Ishikawa (cell line): ENCODE data around the gene IPO11.

Experiments used
- CEBPB ChIP-seq: IDR thresholded peaks from 2 replicates; pipeline ENCODE4 v1.6.1; 2012
- CREB1 ChIP-seq: IDR thresholded peaks from 2 replicates; pipeline ENCODE4 v1.6.1; 2012; ENCODE audit warnings: low read depth
- EGR1 ChIP-seq: IDR thresholded peaks from 2 replicates; pipeline ENCODE4 v1.6.1; 2012
- EP300 ChIP-seq: IDR thresholded peaks from 2 replicates; pipeline ENCODE4 v1.6.1; 2012; ENCODE audit warnings: borderline replicate concordance
- FOXM1 ChIP-seq: IDR thresholded peaks from 2 replicates; pipeline ENCODE4 v1.6.1; 2012; ENCODE audit warnings: low read depth, borderline replicate concordance
- NFIC ChIP-seq: IDR thresholded peaks from 2 replicates; pipeline ENCODE4 v1.6.1; 2012
- RAD21 ChIP-seq: IDR thresholded peaks from 2 replicates; pipeline ENCODE4 v1.6.1; 2012; ENCODE audit warnings: low read depth
- TAF1 ChIP-seq: IDR thresholded peaks from 2 replicates; pipeline ENCODE4 v1.6.1; 2012; ENCODE audit warnings: low read depth, mild to moderate bottlenecking
- TCF12 ChIP-seq: IDR thresholded peaks from 2 replicates; pipeline ENCODE4 v1.6.1; 2012; ENCODE audit warnings: low read depth
- TEAD4 ChIP-seq: IDR thresholded peaks from 2 replicates; pipeline ENCODE4 v1.6.1; 2012
- YY1 ChIP-seq: IDR thresholded peaks from 2 replicates; pipeline ENCODE4 v1.6.1; 2012; ENCODE audit warnings: low read depth
- ZBTB7A ChIP-seq: IDR thresholded peaks from 2 replicates; pipeline ENCODE4 v1.6.1; 2012; ENCODE audit warnings: low read depth
- TF ChIP-seq, protein P1 (sequence below): IDR thresholded peaks from 2 replicates; pipeline ENCODE4 v1.6.1; 2012; ENCODE audit warnings: low read depth, mild to moderate bottlenecking
- TF ChIP-seq, protein P2 (sequence below): IDR thresholded peaks from 2 replicates; pipeline ENCODE4 v1.6.1; 2012
- TF ChIP-seq, protein P3 (sequence below): IDR thresholded peaks from 2 replicates; pipeline ENCODE4 v1.6.1; 2012

Gene IPO11

DNA sequence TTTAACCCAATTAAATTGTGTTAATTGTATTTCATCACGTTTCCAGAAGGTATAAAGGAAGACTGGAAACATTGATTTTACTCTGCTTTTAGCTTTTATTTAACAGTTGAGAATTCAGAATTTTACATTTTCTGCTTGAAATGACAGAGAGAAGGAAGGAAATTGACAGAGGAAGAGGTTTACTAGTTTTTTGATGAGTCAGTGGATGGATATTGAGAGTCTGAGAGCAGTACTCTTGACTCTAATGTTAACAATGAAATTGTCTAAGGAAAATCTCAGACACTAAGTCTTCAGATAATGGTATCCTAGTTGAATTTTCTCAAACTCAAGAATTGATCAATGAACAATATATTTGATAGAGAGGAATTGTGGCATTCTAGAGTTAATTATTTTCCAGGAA is 60.6 kb downstream of the IPO11 start:
- TF ChIP-seq, protein P1, sequence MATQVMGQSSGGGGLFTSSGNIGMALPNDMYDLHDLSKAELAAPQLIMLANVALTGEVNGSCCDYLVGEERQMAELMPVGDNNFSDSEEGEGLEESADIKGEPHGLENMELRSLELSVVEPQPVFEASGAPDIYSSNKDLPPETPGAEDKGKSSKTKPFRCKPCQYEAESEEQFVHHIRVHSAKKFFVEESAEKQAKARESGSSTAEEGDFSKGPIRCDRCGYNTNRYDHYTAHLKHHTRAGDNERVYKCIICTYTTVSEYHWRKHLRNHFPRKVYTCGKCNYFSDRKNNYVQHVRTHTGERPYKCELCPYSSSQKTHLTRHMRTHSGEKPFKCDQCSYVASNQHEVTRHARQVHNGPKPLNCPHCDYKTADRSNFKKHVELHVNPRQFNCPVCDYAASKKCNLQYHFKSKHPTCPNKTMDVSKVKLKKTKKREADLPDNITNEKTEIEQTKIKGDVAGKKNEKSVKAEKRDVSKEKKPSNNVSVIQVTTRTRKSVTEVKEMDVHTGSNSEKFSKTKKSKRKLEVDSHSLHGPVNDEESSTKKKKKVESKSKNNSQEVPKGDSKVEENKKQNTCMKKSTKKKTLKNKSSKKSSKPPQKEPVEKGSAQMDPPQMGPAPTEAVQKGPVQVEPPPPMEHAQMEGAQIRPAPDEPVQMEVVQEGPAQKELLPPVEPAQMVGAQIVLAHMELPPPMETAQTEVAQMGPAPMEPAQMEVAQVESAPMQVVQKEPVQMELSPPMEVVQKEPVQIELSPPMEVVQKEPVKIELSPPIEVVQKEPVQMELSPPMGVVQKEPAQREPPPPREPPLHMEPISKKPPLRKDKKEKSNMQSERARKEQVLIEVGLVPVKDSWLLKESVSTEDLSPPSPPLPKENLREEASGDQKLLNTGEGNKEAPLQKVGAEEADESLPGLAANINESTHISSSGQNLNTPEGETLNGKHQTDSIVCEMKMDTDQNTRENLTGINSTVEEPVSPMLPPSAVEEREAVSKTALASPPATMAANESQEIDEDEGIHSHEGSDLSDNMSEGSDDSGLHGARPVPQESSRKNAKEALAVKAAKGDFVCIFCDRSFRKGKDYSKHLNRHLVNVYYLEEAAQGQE = no peak
- TF ChIP-seq RAD21 (no peak), TAF1 (no peak), CEBPB (no peak), NFIC (no peak)
- TF ChIP-seq, protein P2, sequence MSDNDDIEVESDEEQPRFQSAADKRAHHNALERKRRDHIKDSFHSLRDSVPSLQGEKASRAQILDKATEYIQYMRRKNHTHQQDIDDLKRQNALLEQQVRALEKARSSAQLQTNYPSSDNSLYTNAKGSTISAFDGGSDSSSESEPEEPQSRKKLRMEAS = no peak

DNA sequence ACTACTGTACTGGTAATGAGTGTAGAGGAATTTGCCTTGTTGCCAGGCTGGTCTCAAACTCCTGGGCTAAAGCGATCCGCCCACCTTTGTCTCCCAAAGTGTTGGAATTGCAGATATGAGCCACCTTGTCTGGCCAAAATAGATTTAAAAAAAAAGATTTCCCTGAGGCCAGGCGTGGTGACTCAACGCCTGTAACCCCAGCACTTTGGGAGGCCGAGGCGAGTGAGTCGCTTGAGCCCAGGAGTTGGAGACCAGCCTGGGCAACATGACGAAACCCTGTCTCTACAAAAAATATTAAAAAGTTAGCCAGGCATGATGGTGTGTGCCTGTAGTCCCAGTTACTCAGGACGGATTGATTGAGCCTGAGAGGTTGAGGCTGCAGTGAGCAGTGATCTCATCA is 62.5 kb downstream of the IPO11 start:
- TF ChIP-seq CEBPB = peak; percentile 23; the same call in 1 of the 2 replicates
- TF ChIP-seq RAD21 = 0 out of 2 replicates have a peak, but pooled peaks have one; percentile 6
- no peak for TF ChIP-seq ZBTB7A
- TF ChIP-seq NFIC = 0 out of 2 replicates have a peak, but pooled peaks have one; percentile 34
- peak; percentile 67 for TF ChIP-seq TEAD4
- peak; percentile 59 for TF ChIP-seq TCF12
- TF ChIP-seq EP300 = 0 out of 2 replicates have a peak, but pooled peaks have one; percentile 53
- TF ChIP-seq, protein P2 = no peak

DNA sequence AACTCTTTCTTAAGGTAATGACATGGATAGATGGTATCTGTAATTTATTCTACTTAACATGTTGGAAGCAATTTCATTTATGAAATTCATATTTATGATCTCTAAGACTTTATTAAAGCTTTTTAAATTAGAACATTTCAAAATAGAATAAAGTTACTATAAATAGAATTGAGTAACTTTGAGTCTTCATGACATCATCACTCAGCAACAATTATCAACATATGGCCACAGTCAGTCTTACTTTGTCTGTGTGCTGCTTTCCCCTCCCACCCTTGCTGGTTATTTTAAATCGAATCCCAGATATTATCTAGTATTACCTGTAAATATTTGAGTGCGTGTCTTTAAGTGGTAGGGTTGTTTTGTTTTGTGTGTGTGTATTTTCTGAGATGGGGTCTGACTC is 65.2 kb downstream of the IPO11 start:
- TF ChIP-seq TEAD4 (no peak), EP300 (no peak), FOXM1 (no peak)
- TF ChIP-seq, protein P2 = no peak

DNA sequence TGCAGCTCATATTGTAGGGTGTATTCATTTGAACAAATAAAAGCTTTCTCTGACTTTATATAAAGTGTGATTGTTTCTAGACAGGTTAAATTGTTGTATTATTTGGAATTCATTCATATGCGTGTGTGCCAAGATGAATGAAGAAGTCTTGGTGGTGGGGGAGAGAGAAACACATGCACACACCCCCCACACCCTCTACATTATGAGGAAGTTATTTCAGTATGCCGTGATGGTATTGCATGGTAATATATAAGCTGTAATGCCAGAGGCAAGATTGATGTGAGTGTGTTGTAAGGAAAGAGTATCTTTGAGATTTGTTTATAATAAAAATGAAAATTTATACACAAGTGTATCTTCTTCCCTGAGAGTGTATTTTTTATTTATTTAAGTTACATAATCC is 71.0 kb downstream of the IPO11 start:
- no peak for TF ChIP-seq YY1
- TF ChIP-seq TAF1 = no peak

DNA sequence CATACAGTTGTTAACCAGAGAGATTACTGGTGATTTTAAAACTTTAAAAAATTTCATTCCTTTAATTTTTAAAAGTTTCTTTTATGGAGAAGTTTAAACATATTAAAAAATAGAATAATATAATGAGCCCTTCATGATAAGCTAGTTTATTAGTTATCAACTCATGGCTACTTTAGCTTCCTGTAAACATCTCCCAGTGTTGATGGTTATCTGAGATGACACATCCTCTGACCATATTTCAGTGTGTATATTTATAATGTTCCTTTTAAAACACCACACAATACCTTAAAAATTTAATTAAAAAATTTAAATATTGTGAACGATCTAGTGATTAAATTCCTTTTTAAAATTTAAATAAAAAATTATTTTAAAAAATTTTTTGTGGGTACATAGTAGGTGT is 74.1 kb downstream of the IPO11 start:
- TF ChIP-seq EP300 (no peak), EGR1 (no peak), TAF1 (no peak), ZBTB7A (no peak), TCF12 (no peak), NFIC (no peak), FOXM1 (no peak), YY1 (no peak), RAD21 (no peak), CEBPB (no peak), TEAD4 (no peak), CREB1 (no peak)
- TF ChIP-seq, protein P2 = no peak
- TF ChIP-seq, protein P1 = no peak
- TF ChIP-seq, protein P3, sequence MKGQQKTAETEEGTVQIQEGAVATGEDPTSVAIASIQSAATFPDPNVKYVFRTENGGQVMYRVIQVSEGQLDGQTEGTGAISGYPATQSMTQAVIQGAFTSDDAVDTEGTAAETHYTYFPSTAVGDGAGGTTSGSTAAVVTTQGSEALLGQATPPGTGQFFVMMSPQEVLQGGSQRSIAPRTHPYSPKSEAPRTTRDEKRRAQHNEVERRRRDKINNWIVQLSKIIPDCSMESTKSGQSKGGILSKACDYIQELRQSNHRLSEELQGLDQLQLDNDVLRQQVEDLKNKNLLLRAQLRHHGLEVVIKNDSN = no peak

DNA sequence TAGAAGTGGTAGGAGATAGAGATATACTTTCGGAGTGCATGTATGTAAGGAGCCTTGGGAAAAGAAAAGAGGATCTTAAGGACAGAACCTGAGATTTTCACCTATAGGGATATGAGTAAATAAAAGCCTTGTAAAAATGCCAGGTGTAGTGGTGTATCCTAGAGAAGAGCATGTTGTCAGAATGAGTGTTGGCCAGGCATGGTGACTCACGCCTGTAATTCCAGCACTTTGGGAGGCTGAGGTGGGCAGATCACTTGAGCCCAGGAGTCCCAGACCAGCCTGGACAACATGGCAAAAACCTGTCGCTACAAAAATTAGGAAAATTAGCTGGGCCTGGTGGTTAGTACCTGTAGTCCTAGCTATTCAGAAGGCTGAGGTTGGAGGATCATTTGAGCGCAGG is 76.0 kb downstream of the IPO11 start:
- TF ChIP-seq, protein P2 = no peak
- TF ChIP-seq EP300 (no peak), TAF1 (no peak), ZBTB7A (no peak), TCF12 (no peak), NFIC (no peak), CREB1 (no peak), RAD21 (no peak), FOXM1 (no peak), EGR1 (no peak), CEBPB (no peak), YY1 (no peak)
- TF ChIP-seq, protein P1 = no peak
- TF ChIP-seq, protein P3 = no peak
